Esophagus muscularis mucosa (tissue), 4 donors: ENCODE results near the gene MMP23B.

Source experiments
- CTCF ChIP-seq, 3 experiments: fragments of 200-600 bp in 2 of 3; fragments of 450-650 bp in 1 of 3; sonication (generic) in 2 of 3; IDR thresholded peaks; one replicate each; pipeline ENCODE4 v1.5.1; 2017 to 2019; ENCODE audit warnings: antibody characterized with exemption in 3 of 3, mild to moderate bottlenecking in 2 of 3, moderate library complexity in 1 of 3
- EP300 ChIP-seq: sonication (generic); formaldehyde crosslinking; IDR thresholded peaks from one replicate; pipeline ENCODE4 v1.6.1; 2017; ENCODE audit warnings: antibody characterized with exemption
- POLR2A ChIP-seq: fragments of 450-650 bp; IDR thresholded peaks from one replicate; pipeline ENCODE4 v1.6.1; 2017; ENCODE audit warnings: antibody characterized with exemption, moderate library complexity, mild to moderate bottlenecking, low read depth

- TF ChIP-seq CTCF (IDR thresholded peaks at IDR 0.05) (no peak), POLR2A (no peak), EP300 (no peak)
Observed at GRCh38 chr1:1614204-1614953, 17.6 kb upstream of the MMP23B start.
